PC-3 (cell line): ENCODE data around the gene TMC6. TPM values are rescaled to one million over a fixed set of nuclear protein-coding genes. Genes with fewer than 3 reads are reported as not detected.

Experiments used
- ATAC-seq: fragments of 200-7000 bp; cut with Tn5 transposase; 2 replicates; pipeline ENCODE4 v1.9.1; 2020; ENCODE audit warnings: mild to moderate bottlenecking, moderate library complexity
- BruUV-seq: library from RNA; stranded (reverse); fragments of 400-500 nt; replicated peaks from 2 replicates; lab custom pipeline; 2021; lab: Mats Ljungman, UMichigan
- CTCF ChIA-PET: fragments of 300-600 bp; sonication (Branson Sonifier 250); formaldehyde crosslinking; loops from one replicate; lab custom pipeline; 2022; ENCODE audit warnings: antibody characterized with exemption; lab: Charles Lee
- POLR2A ChIA-PET: fragments of 300-600 bp; sonication (Branson Sonifier 250); formaldehyde crosslinking; loops from one replicate; lab custom pipeline; 2022; ENCODE audit warnings: antibody characterized with exemption; ENCODE audit not compliant: unreplicated experiment; lab: Charles Lee
- DNase-seq: peaks from one replicate; pipeline ENCODE4 v3.0.0-alpha.2; 2015
- H2AFZ ChIP-seq: fragments of 300-600 bp; sonication (generic); 2 replicates; pipeline ENCODE4 v1.6.0; 2016; ENCODE audit warnings: antibody characterized with exemption, low read length
- H3F3A ChIP-seq: fragments of 300-600 bp; sonication (generic); one replicate; pipeline ENCODE4 v1.6.0; 2017; ENCODE audit warnings: antibody characterized with exemption, low read length, control low read depth, mild to moderate bottlenecking; ENCODE audit not compliant: unreplicated experiment
- H3K27ac ChIP-seq: fragments of 300-600 bp; sonication (generic); 2 replicates; pipeline ENCODE4 v1.5.1; 2016; ENCODE audit warnings: mild to moderate bottlenecking, low read length
- H3K27me3 ChIP-seq: fragments of 300-600 bp; sonication (generic); 2 replicates; pipeline ENCODE4 v1.6.1; 2016; ENCODE audit warnings: low read length, mixed read lengths
- H3K36me3 ChIP-seq: fragments of 300-600 bp; sonication (generic); 2 replicates; pipeline ENCODE4 v1.6.1; 2016; ENCODE audit warnings: low read depth, mixed run types, low read length, mixed read lengths
- H3K4me1 ChIP-seq: fragments of 300-600 bp; sonication (generic); 2 replicates; pipeline ENCODE4 v1.5.1; 2016; ENCODE audit warnings: low read length; ENCODE audit not compliant: insufficient read depth
- H3K4me2 ChIP-seq: fragments of 300-600 bp; sonication (generic); 2 replicates; pipeline ENCODE4 v1.6.0; 2016; ENCODE audit warnings: low read length
- H3K4me3 ChIP-seq: fragments of 300-600 bp; sonication (generic); 2 replicates; pipeline ENCODE4 v1.5.1; 2016; ENCODE audit warnings: mild to moderate bottlenecking, low read length, mixed read lengths
- H3K79me2 ChIP-seq: fragments of 300-600 bp; sonication (generic); 2 replicates; pipeline ENCODE4 v1.6.1; 2017; ENCODE audit warnings: low read length, mixed read lengths
- H3K9ac ChIP-seq: fragments of 300-600 bp; sonication (generic); 2 replicates; pipeline ENCODE4 v1.6.0; 2016; ENCODE audit warnings: mild to moderate bottlenecking, low read length
- H3K9me2 ChIP-seq: fragments of 300-600 bp; sonication (generic); replicated peaks from 2 replicates; pipeline ENCODE4 v1.6.1; 2016; ENCODE audit warnings: mixed run types, low read length, mixed read lengths
- H3K9me3 ChIP-seq: fragments of 300-600 bp; sonication (generic); 2 replicates; pipeline ENCODE4 v1.6.1; 2016; ENCODE audit warnings: low read length, mixed read lengths
- H4K20me1 ChIP-seq: fragments of 300-600 bp; sonication (generic); 2 replicates; pipeline ENCODE4 v1.6.1; 2016; ENCODE audit warnings: low read length, mixed read lengths
- CTCF ChIP-seq: fragments of 300-600 bp; sonication (generic); conservative IDR thresholded peaks from 2 replicates; pipeline ENCODE4 v1.5.1; 2017; ENCODE audit warnings: antibody characterized with exemption, low read depth, mild to moderate bottlenecking, low read length
- EZH2 ChIP-seq: fragments of 300-600 bp; sonication (generic); IDR thresholded peaks from one replicate; pipeline ENCODE4 v1.6.1; 2017; ENCODE audit warnings: antibody characterized with exemption, mild to moderate bottlenecking, low read length; ENCODE audit not compliant: unreplicated experiment
- EZH2phosphoT487 ChIP-seq: fragments of 300-600 bp; sonication (generic); IDR thresholded peaks from 2 replicates; pipeline ENCODE4 v1.6.1; 2018; ENCODE audit warnings: mild to moderate bottlenecking, antibody characterized with exemption, low read length, borderline replicate concordance
- intact Hi-C: fragments of 100-400 bp; cut with micrococcal nuclease; formaldehyde crosslinking; loops from 2 replicates; pipeline ENCODE4 v1.9.0; 2023
- total RNA-seq: library from RNA; depleted of rRNA; stranded (reverse); fragments of >200 nt; gene quantifications from 2 replicates; pipeline ENCODE4 v1.2.3, GENCODE V29; 2014

TMC6 gene
- total RNA-seq, 1 experiment from 2014 or later: 97.3 TPM

GRCh38 chr17:78154903-78155811, 26.6 kb upstream of the TMC6 start:
- H2AFZ ChIP-seq: no peak overlapping the region
- H3K36me3 ChIP-seq: no peaks in the 10 kb centered on the region
- H4K20me1 ChIP-seq: no peaks in the 10 kb centered on the region
- no peak overlapping the region for H3K27ac ChIP-seq
- BruUV-seq: no TSS peak
- ATAC-seq (no peak), DNase-seq (no peak)
- no peaks in the 10 kb centered on the region for H3K9me2 ChIP-seq
- H3K9ac ChIP-seq: no peak overlapping the region
- no peaks in the 10 kb centered on the region for H3F3A ChIP-seq
- no peaks in the 10 kb centered on the region for H3K79me2 ChIP-seq
- H3K27me3 ChIP-seq: no peaks in the 10 kb centered on the region
- H3K4me3 ChIP-seq: no peak overlapping the region
- H3K4me2 ChIP-seq: no peak overlapping the region
- intact Hi-C loops: no loop called here
- ChIA-PET CTCF (no interaction called here), POLR2A (no interaction called here)
- no peaks in the 10 kb centered on the region for H3K9me3 ChIP-seq
- TF ChIP-seq CTCF: no peak
- TF ChIP-seq EZH2: no peak
- no peak for TF ChIP-seq EZH2phosphoT487
- H3K4me1 ChIP-seq: peaks cover 19% of the 10 kb centered on the region

DNA sequence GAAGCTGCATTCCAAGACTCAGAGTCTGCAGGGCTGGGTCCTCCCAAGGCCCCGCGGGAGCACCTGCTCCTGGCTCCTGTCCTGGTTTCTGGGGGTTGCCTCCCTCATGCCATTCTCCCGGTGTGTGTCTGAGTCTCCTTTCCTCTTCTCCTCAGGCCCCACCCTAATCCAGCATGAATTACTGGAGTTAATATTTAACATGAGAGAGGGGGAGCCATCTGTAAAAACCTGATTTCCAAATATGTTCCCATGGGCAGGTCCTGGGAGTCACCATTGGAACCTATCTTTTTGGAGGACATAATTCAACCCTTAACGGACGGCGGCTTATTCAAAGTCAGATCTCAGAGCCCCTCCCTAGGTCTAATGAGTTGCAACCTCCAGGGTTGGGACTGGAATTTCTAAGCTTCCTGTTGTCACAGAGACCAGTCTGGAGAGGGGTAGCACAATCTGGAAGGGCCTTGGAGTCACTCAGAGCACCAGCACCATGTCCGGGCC, 23.0 kb upstream of the TMC6 start:
- BruUV-seq: no TSS peak
- Histone ChIP-seq H3K4me2 (peak overlapping the region; percentile 1; the same call in 1 of the 2 replicates), H3K9me2 (no peaks in the 10 kb centered on the region), H3K9ac (no peak overlapping the region), H3K79me2 (no peaks in the 10 kb centered on the region), H3K27me3 (no peaks in the 10 kb centered on the region), H3K4me1 (peaks cover 10% of the 10 kb centered on the region), H2AFZ (peak overlapping the region; percentile 11; the same call in 1 of the 2 replicates), H3K36me3 (no peaks in the 10 kb centered on the region), H4K20me1 (no peaks in the 10 kb centered on the region), H3F3A (no peaks in the 10 kb centered on the region), H3K4me3 (no peak overlapping the region), H3K9me3 (no peaks in the 10 kb centered on the region), H3K27ac (0 out of 2 replicates have a peak overlapping the region, but pooled peaks have one; percentile 4)
- ATAC-seq (peak; percentile 72), DNase-seq (peak; percentile 62)
- CTCF ChIA-PET: interaction anchor here (0.6 kb wide), 2 partner anchors 10 to 1591 kb away, joined by 3 read pairs; no protein-coding TSS in a partner anchor
- TF ChIP-seq EZH2phosphoT487 (no peak), CTCF (no peak), EZH2 (no peak)
- intact Hi-C loops: no loop called here
- POLR2A ChIA-PET: no interaction called here
